Keratinocyte (primary cell): Measurements from ENCODE around the gene PLAAT1. TPM values are rescaled to one million over a fixed set of nuclear protein-coding genes. Genes with fewer than 3 reads are reported as not detected.

Source experiments
- DNase-seq: peaks from one replicate; pipeline ENCODE4 v3.0.0-alpha.2; 2011; ENCODE audit warnings: low read depth, missing footprints, low spot score
- FAIRE-seq: peaks from 2 replicates; lab custom pipeline; 2011; peaks lifted over from hg19 to GRCh38; lab: Jason Lieb, UNC
- H2AFZ ChIP-seq: 2 replicates; pipeline ENCODE4 v1.6.0; 2012; ENCODE audit warnings: low read length, control low read depth, inconsistent platforms; ENCODE audit not compliant: control insufficient read depth
- H3K27ac ChIP-seq: 2 replicates; pipeline ENCODE4 v1.5.1; 2011; ENCODE audit warnings: low read length; ENCODE audit not compliant: control insufficient read depth, insufficient read depth
- H3K27me3 ChIP-seq: 3 replicates; pipeline ENCODE4 v1.6.0; 2011; ENCODE audit warnings: low read length; ENCODE audit not compliant: control insufficient read depth, insufficient read depth; ENCODE audit errors: extremely low read depth
- H3K36me3 ChIP-seq, 2 experiments: 2 replicates in 1 of 2; 3 replicates in 1 of 2; pipeline ENCODE4 v1.5.1; 2011; ENCODE audit warnings: low read length in 2 of 2, mild to moderate bottlenecking in 1 of 2; ENCODE audit not compliant: control insufficient read depth in 2 of 2, insufficient read depth in 2 of 2; ENCODE audit errors: extremely low read depth in 1 of 2
- H3K4me1 ChIP-seq: 3 replicates; pipeline ENCODE4 v1.5.1; 2011; ENCODE audit warnings: low read length; ENCODE audit not compliant: control insufficient read depth, insufficient read depth; ENCODE audit errors: extremely low read depth
- H3K4me2 ChIP-seq: 3 replicates; pipeline ENCODE4 v1.6.0; 2011; ENCODE audit warnings: low read depth, low read length; ENCODE audit not compliant: control insufficient read depth, insufficient read depth; ENCODE audit errors: extremely low read depth
- H3K4me3 ChIP-seq, 3 experiments: fragments of 200-600 bp in 1 of 3; sonication (generic) in 1 of 3; 2 replicates in 2 of 3; 3 replicates in 1 of 3; pipeline ENCODE4 v1.5.1; 2011 to 2016; ENCODE audit warnings: low read length in 3 of 3, mild to moderate bottlenecking in 3 of 3, control low read depth in 2 of 3, inconsistent platforms in 1 of 3, low read depth in 1 of 3, mixed read lengths in 1 of 3, mixed run types in 1 of 3, moderate library complexity in 1 of 3; ENCODE audit not compliant: control insufficient read depth in 2 of 3, insufficient read depth in 2 of 3; ENCODE audit errors: extremely low read depth in 1 of 3
- H3K79me2 ChIP-seq: 2 replicates; pipeline ENCODE4 v1.6.0; 2012; ENCODE audit warnings: low read length; ENCODE audit not compliant: control insufficient read depth, insufficient read depth
- H3K9ac ChIP-seq: 3 replicates; pipeline ENCODE4 v1.6.0; 2011; ENCODE audit warnings: low read length; ENCODE audit not compliant: control insufficient read depth, insufficient read depth; ENCODE audit errors: extremely low read depth
- H3K9me1 ChIP-seq: 3 replicates; pipeline ENCODE4 v1.6.0; 2011; ENCODE audit warnings: low read length; ENCODE audit not compliant: control insufficient read depth, insufficient read depth; ENCODE audit errors: extremely low read depth
- H3K9me3 ChIP-seq: 2 replicates; pipeline ENCODE4 v1.5.1; 2012; ENCODE audit warnings: low read depth, low read length; ENCODE audit not compliant: control insufficient read depth
- H4K20me1 ChIP-seq: 3 replicates; pipeline ENCODE4 v1.6.0; 2011; ENCODE audit warnings: low read length; ENCODE audit not compliant: control insufficient read depth, insufficient read depth; ENCODE audit errors: extremely low read depth
- CTCF ChIP-seq, 3 experiments: IDR thresholded peaks in 1 of 3; conservative IDR thresholded peaks in 1 of 3; optimal IDR thresholded peaks in 1 of 3; 2 replicates in 2 of 3; 3 replicates in 1 of 3; pipeline versions ENCODE3 to v1.5.1; 2011; ENCODE audit warnings: low read length in 3 of 3, mild to moderate bottlenecking in 3 of 3, moderate library complexity in 2 of 3, control low read depth in 1 of 3, inconsistent platforms in 1 of 3; ENCODE audit not compliant: insufficient read depth in 2 of 3; ENCODE audit errors: extremely low read depth in 1 of 3
- EZH2 ChIP-seq: IDR thresholded peaks from one replicate; pipeline ENCODE4 v1.6.1; 2012; ENCODE audit warnings: inconsistent platforms, mild to moderate bottlenecking, low read length, moderate library complexity
- dilution Hi-C: fragments of 300-500 bp; cut with MboI; formaldehyde crosslinking; loops from one replicate; pipeline ENCODE4 v1.7.0; 2020; ENCODE audit warnings: low sequenced_read_pairs; ENCODE audit not compliant: extremely low pct_ligation_motif_present
- polyA plus RNA-seq, 5 experiments: library from polyadenylated mRNA; depleted of rRNA in 3 of 5; stranded (reverse) in 3 of 5; stranded (forward) in 1 of 5; unstranded in 1 of 5; fragments of >200 nt; gene quantifications; 1 replicate in 1 of 5; 2 replicates in 3 of 5; 3 replicates in 1 of 5; pipeline versions ENCODE4 v1.2.1 to v1.2.3, GENCODE V29; 2011 to 2012; ENCODE audit warnings: missing spikeins in 2 of 5, low read depth in 1 of 5, low replicate concordance in 1 of 5

PLAAT1 gene
- polyA plus RNA-seq, 1 donor (not counting 4 experiments of a cell fraction or from before 2014, with no cell fraction given): 0.55 TPM

GRCh38 chr3:193295985-193296384 lies 55.0 kb downstream of the PLAAT1 start:
- H3K4me3 ChIP-seq: no peak overlapping the region
- dilution Hi-C loops: no loop called here
- H3K4me1 ChIP-seq: no peaks in the 10 kb centered on the region
- no peak overlapping the region for H3K27ac ChIP-seq
- DNase-seq: no peak
- no peak for FAIRE-seq
- H3K27me3 ChIP-seq: no peaks in the 10 kb centered on the region
- H3K36me3 ChIP-seq: no peaks in the 10 kb centered on the region
- no peak overlapping the region for H2AFZ ChIP-seq
- no peaks in the 10 kb centered on the region for H4K20me1 ChIP-seq
- no peaks in the 10 kb centered on the region for H3K9me1 ChIP-seq
- no peaks in the 10 kb centered on the region for H3K9me3 ChIP-seq
- no peak overlapping the region for H3K9ac ChIP-seq
- TF ChIP-seq EZH2: no peak
- TF ChIP-seq CTCF (optimal IDR thresholded peaks at IDR 0.05 in 1 of 3, IDR thresholded peaks at IDR 0.05 in 1 of 3, conservative IDR thresholded peaks at IDR 0.05 in 1 of 3; ENCODE audit: extremely low read depth in 1 of 3, insufficient read depth in 2 of 3, low read length in 3 of 3): no peak
- H3K79me2 ChIP-seq: no peaks in the 10 kb centered on the region
- H3K4me2 ChIP-seq: no peak overlapping the region

DNA sequence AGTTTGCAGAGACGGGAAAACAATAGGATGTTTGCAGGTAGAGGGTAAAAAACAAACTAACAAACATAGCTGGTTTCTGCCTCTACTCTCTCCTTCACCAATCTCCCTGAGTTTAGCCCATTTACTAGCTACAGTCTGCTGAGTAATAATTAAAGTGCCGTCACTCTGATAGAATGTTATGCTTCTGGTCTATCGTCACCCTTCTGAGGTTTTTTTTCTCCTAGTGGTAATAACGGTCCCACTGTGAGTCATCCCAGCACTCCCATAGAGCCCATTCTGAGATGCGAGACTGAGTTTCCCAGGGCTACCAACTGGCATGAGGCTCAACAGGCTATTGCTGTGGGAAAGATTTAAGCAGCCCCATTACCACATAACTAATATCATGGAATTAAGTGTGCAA lies 56.4 kb downstream of the PLAAT1 start:
- Histone ChIP-seq H3K27me3 (no peaks in the 10 kb centered on the region), H3K27ac (no peak overlapping the region), H3K9ac (no peak overlapping the region), H3K79me2 (no peaks in the 10 kb centered on the region), H3K9me3 (no peaks in the 10 kb centered on the region), H3K36me3 (no peaks in the 10 kb centered on the region), H2AFZ (no peak overlapping the region), H3K4me3 (no peak overlapping the region), H4K20me1 (no peaks in the 10 kb centered on the region), H3K4me2 (no peak overlapping the region), H3K9me1 (no peaks in the 10 kb centered on the region), H3K4me1 (no peaks in the 10 kb centered on the region)
- TF ChIP-seq CTCF (optimal IDR thresholded peaks at IDR 0.05 in 1 of 3, IDR thresholded peaks at IDR 0.05 in 1 of 3, conservative IDR thresholded peaks at IDR 0.05 in 1 of 3; ENCODE audit: extremely low read depth in 1 of 3, insufficient read depth in 2 of 3, low read length in 3 of 3) (no peak), EZH2 (no peak)
- DNase-seq (no peak), FAIRE-seq (no peak)
- dilution Hi-C loops: no loop called here
